ENCODE data around the gene OSBPL10.

Gene OSBPL10

DNA sequence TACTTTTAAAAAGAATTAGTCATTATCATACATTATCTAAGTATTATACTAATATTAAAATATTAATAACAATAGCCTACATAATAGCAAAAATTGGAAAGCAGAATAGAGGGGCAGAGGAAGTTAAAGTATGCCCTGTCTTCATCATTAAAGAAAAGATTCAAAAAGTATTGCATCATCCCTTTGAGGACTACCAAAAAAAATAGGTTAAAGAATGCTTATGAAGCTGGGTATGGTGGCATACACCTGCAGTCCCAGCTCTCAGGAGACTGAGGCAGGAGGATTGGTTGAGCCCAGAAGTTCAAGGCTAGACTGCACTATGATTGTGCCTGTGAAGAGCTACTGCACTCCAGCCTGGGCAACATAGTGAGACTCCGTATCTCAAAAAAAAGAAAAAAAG lies 240.7 kb downstream of the OSBPL10 start:
- no peak for DNase-seq (ENCODE audit: low spot score)

DNA sequence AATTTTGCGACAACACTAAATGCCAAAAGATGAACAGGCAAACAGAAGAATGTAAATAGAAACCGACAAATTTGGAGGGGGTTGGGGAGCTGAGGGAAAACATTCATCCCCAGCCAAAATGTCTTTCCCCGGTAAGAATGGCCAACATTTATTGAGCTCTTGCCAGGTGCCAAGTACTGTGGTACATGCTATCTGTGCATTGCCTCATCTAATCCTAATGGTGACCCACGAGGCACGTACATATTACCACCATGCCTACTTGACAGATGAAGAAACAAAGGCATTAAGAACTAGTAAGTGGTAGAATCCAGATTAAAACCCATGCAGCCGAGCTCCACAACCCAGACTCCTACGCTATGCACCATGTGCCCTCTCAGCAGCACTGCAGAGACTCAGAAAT lies 242.7 kb downstream of the OSBPL10 start:
- no peak for DNase-seq (ENCODE audit: low spot score)

DNA sequence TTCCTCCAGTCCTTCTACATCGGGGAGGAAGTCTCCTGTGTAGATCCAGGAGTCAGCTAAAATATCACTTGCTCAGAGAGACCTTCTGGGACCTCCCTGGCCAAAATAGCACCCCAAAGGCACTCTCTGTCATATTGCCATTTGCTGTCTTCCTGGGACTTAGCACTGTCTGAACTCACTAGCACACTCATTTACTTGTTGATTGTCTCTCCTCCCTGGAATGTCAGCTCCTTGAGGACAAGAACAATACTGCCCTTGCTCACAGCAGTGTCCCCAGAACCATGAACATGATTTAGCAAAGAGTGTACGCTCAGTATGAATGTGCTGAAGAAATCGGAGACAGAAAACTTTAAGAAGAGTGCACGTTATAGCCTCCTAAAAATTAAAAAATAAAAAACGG lies 245.4 kb downstream of the OSBPL10 start:
- DNase-seq (ENCODE audit: low spot score) = no peak

DNA sequence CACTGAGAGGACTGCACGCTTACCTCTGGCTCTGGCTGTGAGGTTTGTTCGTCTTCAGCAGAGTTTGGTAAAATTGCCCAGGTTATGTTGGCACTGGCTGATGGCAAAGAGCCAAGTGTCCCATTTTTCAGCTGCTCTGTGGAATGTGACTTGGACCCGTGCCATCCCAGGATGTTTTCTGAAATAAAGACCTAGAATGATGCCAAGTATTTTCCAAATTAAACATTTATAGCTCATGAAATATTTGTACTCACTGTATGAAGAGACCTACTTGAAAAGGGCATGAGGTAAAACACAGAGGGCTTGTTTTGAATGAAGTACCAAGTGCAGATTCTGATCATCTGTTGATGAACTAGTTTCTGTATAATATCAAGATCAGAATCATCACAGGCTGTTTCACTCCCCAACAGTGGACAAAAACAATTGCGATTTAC lies 247.8 kb downstream of the OSBPL10 start:
- DNase-seq (ENCODE audit: low spot score) = no peak

DNA sequence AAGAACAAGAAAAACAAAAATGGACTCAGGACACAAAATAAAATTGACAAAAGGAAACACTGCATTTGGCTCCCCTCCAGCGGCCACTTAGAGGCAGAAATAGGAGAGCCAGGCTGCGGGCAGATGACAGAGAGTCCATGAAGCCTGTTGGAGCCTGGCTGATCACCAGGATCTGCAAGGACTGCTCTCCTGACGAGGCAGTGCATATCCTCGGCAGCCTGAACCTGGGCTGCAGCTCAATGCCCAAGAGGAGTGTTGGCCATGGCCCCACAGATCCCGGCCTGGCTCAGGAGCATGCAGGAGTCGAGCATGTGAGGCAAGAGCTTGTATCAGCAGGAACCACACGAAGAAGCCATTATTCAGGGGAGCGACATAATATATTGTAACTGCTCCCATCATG lies 248.5 kb downstream of the OSBPL10 start:
- no peak for DNase-seq (ENCODE audit: low spot score)

DNA sequence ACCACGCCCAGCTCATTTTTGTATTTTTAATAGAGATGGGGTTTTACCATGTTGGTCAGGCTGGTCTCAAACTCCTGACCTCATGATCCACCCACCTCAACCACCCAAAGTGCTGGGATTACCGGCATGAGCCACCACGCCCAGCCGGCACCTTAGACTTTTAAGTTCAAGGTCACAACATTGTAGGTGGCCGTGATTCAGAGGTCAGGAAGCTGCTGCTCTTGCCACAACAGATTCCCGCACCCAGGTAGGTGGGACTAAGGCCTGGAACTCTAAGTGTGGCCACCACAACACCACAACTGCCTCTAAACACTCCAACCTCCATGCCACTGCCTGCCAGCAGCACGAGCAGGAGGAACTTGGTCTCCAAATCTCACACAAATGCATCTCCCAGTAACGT lies 251.5 kb downstream of the OSBPL10 start:
- no peak for DNase-seq (ENCODE audit: low spot score)

DNA sequence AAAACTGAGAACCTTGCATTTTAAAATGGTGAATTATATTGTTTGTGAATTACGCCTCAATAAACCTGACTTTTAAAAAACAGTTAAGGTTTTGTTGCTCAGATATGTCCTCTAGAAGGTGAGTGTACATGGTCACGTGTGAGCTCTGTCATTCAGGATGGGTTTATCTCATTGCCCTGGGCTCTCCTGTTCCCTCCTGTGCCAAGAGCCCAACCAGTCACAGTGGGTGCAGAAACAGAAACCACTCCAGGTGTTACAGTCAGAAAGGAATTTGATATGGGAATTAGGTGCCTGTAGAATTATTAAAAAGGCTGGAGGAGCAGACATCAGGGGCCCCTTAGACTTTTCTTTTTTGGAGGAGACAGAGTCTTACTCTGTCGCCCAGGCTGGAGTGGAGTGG lies 252.0 kb downstream of the OSBPL10 start:
- no peak for DNase-seq (ENCODE audit: low spot score)

DNA sequence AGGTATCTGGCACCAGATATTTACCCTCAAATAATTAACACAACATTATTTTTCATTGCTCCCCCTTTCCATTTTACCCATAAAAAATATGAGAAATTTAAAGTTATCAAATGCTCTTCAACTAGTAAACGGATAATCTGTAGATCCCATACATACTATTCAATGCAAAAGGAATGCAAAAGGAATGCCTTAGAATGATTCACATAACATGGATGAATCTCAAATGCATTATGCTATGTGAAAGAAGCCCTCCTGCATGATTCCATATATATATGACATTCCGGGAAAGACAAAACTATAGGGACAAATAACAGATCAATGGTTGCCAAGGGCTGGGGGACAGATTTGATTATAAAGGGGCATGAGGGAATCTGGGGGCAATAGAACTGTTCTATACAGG lies 252.7 kb downstream of the OSBPL10 start:
- DNase-seq (ENCODE audit: low spot score) = no peak

DNA sequence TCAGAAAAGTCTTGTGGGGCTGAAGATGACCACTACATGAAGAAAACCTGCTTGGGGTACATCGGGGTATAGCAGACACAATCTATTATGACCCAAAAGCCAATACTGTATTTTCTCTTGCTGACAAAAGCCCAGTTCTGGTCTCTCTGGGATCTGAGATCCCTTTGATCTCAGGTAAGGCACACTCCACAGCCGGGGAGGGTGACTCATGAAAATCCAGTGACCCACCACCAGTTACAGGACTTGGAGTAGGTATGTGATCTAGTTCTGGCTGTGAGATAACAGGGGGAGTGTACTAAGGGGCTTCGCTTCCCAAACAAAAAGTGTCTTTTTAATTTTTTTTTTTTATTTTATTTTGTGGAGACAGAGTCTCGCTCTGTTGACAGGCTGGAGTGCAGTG lies 255.1 kb downstream of the OSBPL10 start:
- DNase-seq (ENCODE audit: low spot score) = no peak

DNA sequence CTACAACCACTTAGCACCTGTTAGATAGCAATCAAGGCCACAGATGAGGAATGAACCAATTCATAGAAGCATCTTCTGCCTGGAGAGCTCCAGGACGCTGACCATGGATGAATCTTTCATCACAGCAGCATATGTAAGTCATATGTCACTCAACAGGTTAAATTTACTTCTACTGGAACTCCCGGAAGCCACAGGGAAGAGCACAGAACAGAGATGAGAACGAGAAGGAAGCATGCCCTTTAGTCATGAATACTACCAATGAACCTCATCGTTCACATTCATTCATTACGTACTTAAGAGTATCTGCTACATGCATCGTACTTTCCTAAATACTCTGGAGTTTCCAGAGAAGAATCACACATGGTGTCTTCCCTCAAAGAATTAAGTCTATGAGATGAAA lies 255.5 kb downstream of the OSBPL10 start:
- no peak for DNase-seq (ENCODE audit: low spot score)

DNA sequence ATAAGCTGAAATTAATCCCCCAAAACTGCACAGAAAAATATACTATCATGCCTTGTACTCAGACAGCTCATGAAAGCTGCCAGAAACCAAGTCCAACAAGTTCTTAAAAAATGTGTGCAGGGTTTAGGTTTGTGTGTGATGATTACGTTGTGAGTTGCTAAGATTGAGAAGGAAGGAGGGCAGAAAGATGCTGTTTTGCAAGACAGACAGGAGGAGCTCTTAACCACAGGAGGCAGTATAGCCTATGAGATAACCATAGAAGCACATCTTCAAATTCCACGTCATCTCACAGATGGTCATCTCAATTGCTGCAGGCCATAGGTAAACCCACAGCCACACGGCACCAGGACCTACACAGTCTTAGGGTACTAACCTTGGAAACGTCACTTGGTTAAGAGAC lies 256.4 kb downstream of the OSBPL10 start:
- DNase-seq (ENCODE audit: low spot score) = no peak

DNA sequence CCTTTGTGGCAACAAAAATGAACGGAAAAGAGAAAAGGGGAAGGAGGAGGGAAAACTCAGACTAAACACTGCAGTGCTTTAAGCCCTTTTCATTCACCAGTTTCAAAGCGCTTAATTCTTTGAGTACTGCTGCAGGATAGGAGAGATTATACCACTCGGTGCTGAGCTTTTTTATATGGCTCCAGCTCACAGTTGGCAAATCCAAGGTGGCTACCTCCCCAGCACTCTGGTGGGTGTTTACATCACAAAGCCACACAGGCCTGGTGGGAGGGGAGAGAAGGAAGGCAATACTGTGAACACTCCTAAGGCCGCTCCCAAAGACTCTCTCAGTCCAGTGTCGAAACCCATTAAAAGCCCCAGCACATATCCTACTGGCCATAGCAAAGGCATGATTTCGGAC lies 256.9 kb downstream of the OSBPL10 start:
- DNase-seq (ENCODE audit: low spot score) = no peak

DNA sequence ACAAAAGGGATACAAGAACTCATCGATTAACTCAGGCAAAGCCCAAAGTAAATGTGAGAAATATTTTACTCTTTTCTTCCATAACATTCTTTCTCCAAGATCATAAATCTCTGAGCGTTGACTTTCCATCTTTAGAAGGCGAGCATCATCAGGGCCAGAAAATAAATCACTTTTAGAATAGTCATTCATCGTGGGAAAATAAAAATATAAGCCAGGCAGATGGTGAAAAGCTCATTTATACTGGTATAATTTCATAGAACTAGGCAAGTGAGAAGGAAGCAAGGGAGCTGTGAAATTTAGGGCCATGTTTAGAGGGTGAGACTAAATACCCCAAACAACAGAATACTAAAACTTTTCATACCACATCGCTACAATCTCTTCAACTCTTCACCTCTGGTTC lies 257.4 kb downstream of the OSBPL10 start:
- DNase-seq (ENCODE audit: low spot score) = no peak

DNA sequence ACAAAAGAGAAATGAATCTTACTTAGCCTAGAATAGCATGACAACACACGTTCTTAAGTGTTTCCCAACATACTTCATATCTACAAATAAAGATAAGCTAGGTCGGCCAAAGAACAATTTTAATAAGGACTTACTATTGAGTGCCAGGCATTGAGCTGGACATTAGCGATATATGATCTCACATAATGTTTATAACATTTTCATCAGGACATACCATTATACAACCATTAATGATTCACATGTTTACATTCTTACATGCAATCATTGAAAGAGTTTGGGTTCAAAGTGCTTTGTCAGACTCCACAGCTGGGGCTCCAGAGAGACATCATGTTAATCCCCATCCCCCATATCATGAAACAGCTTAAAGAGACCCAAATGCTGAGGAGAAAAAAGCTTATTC lies 259.4 kb downstream of the OSBPL10 start:
- DNase-seq (ENCODE audit: low spot score) = no peak

DNA sequence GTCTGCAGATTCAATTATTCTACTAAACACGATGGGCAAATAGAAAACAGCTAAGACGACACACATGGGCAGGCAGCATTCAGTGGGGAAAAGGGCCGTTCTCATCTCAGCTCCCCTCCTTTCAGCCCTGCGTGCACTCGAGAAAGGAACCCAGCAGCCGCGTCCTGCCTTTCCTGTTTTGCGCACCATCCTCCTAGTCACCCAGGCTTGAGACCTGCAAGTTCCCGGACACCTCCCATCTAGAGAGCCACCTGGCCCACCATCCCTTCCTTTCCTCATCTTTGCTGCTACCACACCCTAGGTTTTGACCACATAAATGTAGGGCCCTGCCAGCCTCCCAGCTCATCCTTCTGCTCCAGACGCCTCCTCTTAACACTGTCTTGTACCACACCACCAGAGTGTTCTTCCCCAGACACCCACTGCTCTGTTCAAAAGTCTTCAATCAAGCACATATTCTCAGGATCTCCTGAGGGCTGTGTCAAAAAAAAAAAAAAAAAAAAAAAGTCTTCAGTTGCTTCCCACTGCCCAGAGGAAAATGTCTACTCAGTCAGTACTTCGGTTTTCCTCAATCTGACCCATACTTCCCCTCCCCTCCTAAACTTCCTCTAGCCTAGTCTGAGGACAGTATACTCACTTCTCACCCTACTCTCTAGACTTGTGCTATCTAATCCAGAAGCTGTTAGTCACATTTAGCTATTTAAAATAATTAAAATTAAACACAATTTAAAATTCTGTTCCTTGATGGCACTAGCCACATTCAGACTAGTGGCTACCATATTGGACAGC lies 266.4 kb downstream of the OSBPL10 start:
- DNase-seq (ENCODE audit: low spot score) = no peak

DNA sequence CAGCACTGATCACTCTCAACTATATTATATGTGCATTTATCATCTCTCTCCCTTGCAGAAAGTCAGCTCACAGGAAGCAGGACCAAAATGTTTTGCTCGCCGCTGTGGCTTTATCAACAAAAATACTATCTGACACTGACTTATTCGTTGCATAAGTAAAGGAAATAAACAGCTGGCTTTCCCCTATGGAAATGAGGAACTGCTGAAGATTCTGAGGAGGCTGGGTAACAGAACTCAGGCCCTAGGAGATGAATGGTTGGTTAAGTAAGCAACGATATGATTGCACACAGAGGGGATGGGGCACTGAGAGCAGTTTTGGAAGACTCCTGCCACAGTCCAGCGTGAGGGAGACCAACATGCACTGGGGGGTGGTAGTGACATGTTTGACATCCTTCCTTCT lies 267.2 kb downstream of the OSBPL10 start:
- no peak for DNase-seq (ENCODE audit: low spot score)

DNA sequence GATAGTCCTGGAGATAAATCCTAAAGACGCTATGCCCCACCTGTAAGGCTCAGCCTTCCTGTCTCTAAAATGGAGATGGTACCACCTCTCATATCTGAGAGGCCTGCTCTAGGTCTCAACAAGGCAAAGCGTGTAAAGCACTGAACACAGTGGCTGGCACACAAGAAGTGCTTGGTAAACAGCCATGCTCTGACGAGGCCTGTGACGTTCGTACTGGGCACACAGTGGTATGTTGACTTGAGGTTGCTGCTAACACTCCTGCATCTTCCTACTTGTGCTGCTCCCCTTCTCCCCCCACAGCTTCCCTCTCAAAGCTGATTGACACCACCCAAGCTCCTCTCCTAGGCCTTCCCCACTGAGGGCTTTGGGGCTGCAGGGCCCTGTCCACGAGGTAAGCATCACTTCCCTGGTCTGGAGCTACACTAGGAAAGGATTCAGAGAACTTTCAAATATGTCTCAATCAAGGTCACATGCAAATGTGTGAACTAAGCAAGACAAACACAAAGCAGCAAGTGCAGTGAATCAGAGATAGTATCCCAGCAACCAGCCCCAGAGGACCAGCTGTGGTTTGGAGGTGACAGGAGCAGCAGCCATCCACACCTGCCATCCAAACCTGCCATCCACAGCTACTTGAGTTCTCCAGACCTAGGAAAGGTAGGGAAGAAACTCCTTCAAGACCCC lies 270.8 kb downstream of the OSBPL10 start:
- no peak for DNase-seq (ENCODE audit: low spot score)

DNA sequence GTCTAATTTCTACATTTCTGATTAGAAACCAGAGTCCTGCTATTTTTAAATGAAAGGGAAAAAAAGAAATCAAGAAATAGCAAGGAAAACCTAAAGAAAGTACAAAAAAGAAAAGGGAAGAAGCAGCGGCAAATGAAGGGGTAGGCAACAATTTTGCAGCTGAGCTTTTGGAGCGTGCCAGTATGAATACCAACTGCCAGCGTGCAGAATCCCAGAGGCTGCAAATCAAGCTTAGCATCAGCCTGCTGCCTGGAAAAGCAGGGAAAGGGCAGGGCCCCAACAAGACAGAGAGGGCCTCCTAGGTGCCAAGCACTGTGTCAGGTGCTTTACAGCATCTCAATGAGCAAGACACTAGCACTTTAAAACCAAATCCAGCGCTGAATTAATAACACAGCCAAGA lies 271.5 kb downstream of the OSBPL10 start:
- no peak for DNase-seq (ENCODE audit: low spot score)

DNA sequence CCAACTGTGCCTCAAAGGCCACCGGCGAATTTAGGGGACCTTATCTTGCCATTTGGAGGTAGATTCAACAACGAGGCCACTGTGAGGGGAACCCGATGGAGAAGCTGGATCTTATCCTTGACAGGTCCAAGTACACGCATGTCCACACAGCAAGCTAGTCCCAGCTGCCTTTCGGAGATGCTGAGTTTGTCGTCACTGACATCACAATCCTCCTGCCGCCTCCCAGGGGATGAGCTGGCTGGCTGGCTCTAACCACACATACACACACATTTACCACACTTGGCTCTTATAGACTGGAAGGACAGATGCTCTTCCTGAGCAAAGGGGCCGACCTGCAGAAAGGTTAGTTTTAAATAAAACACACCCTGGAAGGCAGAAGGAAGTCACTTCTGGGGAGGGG lies 272.1 kb downstream of the OSBPL10 start:
- no peak for DNase-seq (ENCODE audit: low spot score)

DNA sequence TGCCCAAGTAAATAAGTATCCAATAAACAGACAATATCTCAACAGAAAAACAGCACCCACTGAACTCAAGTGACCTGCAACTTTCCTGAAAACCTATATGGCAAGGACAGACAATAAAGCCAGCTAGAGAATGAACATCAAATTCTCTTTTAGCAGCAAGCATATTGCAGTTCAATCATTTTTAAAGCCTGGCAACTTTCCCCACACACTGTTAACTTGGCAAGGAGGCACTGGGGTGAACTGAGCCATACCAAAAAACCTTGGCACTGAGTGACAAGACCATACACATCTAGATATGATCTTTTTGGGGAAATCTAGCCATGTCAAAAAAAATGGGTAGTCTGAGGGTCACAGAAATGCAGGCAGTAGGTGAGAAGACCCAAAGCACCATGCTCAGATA lies 273.8 kb downstream of the OSBPL10 start:
- DNase-seq (ENCODE audit: low spot score) = no peak

DNA sequence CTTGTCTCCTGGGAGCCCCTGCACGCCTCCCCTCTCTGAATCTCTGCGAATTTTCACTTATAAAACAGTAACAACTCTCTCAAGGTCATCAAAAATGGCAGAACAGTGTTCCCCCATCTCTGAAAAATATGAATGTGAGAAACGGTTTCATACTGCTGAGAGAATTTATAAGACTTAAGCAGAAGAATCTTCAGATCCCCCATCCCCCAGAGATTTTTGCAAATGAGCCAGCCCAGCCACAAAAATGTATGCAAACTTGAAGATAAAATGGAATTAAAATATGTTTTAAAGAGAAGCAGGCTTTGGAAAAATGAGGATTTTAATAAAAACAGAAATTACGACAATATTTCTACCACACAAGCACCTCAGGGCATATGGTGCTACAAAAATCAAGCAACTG lies 275.3 kb downstream of the OSBPL10 start:
- no peak for DNase-seq (ENCODE audit: low spot score)

DNA sequence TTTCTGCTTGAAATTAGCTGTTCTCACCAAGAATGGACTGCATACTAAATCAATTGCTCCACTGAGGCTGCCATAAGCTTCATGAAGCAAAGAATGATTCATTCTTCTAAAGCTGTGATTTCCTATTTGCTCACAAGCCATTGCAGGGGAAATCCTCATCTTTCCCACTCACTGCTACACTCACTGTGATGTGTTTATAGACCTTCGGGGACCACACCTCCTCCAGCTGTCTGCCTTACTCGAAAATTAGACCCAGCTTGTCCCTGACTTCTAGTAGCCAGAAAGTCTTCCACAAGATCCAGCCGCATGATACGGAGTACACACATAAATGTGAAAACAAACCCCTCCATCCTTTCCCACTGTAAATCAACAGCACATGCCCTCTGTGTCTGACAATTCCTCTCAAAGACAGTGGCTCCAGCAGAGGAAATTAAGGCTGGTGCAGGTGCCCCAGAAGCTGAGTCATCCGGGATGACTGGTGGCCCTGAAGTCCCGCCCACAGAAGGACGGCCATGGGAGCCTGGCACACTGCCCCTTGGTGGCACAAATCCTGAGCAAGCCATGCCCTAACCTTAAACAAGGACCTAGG lies 276.4 kb downstream of the OSBPL10 start:
- DNase-seq (ENCODE audit: low spot score) = no peak

DNA sequence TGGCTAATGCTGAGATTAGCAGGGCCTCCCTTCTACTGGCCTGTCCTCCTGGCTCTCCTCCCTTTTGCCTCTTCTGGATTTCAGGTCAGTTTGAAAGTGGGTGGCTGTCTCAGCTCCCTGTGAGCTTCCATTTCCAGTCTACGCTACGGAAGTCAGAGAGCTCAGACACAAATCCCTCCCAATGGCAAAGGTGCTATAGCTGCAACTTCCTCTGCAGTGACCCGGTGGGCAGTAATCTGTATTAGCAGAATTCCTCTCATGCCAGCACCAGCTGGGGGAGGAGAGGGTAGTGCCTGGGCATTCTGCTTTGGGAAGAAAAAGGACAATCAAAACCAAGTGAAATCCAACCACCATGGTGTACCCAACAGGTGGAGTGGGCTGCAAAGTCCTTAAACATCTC lies 276.9 kb downstream of the OSBPL10 start:
- no peak for DNase-seq (ENCODE audit: low spot score)

DNA sequence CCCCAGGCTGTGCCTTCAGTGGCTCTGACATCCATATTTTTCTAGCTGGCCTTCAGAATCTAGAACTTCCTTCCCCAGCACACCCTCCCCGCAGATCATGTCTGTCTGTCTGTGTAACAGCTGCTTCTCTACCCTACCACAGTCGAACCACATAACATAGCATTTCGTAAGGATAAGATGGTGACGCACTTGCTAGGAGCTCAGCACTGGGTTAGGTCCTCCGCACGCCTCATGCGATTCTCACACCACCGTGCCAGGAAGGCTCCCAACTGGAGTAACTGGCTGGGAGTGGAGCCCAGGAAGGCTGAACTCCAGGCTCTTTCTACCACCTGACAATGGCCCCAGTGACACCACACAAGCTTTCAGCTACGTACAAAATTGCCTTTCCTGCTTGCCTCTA lies 279.8 kb downstream of the OSBPL10 start:
- DNase-seq (ENCODE audit: low spot score) = no peak

Data from HuH-7.5 (cell line).